GM19099 (cell line): ENCODE measurements around the gene TBC1D22A.

Experiments
- POLR2A ChIP-seq: IDR thresholded peaks from 3 replicates; pipeline ENCODE4 v1.6.1; 2011; ENCODE audit warnings: low read depth; ENCODE audit not compliant: insufficient read length; ENCODE audit errors: extremely low read depth

The TBC1D22A gene

DNA sequence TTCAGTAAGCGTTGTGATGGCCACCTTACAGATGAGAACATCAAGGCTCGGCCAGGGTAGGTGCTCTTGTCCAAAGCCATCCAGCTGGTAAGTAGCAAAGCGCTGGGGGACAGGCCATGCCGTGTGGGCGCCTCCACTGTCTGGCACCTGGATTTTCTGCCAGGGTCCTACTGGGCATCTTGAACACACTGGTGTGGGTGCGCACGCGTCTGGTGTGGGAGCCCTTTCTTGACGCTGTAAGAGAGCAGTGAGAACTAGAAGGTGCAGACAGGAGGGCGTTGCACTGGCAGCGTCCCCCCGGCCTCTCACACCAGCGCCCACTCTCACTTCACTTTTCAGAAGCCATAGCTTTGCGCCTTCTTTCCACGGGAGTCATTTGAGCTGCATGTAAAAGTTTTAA is 296.6 kb downstream of the TBC1D22A start:
- TF ChIP-seq POLR2A, result no peak

DNA sequence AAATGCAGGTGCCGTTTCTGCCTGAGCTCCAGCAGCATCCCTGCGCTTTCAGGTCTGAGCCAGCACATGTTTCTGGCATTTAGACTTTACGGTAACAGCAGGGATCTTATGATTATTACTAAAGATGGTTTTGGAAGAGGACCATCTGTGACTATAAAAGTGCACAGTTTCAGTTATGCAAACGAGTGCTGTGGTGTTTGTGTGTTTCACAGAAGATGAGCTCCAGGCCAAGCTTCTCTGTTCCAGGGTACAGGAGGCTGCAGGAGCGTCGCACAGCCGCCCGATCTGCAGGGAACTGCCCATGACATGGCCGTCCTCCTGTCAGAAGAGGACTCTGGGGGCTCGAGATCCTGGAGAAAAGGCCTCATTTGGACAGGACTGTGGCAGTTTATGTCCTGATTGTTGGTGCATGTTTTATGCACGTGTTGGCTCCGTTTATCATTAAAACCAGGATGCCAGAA is 297.3 kb downstream of the TBC1D22A start:
- TF ChIP-seq POLR2A, result no peak

- no peak for TF ChIP-seq POLR2A
These were observed 298.3 kb downstream of the TBC1D22A start for GRCh38 chr22:47060718-47061117.

DNA sequence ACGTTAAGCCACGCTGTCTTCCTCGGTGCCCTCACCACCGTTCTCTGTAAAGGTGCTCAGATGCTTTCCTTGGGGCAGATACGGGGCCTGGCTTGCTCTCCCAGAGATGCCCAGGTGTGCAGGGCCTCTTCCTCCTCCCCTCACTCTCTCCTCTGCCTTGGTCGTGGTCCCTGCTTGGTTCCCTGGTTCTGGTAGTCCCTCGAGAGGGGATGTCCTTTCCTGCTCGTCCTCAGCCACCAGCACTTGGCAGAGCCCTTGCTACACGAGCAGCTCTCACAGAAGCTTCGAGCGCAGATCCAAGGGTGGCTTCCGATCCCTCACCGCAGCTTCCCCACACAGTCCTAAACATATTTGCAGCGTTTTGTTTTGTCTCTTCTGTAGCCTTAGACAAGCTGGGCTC is 298.8 kb downstream of the TBC1D22A start:
- no peak for TF ChIP-seq POLR2A

GRCh38 chr22:47062126-47062525 is 299.7 kb downstream of the TBC1D22A start:
- TF ChIP-seq POLR2A, result no peak

GRCh38 chr22:47063071-47063509 is 300.6 kb downstream of the TBC1D22A start:
- no peak for TF ChIP-seq POLR2A

GRCh38 chr22:47063606-47064005 is 301.2 kb downstream of the TBC1D22A start:
- no peak for TF ChIP-seq POLR2A

DNA sequence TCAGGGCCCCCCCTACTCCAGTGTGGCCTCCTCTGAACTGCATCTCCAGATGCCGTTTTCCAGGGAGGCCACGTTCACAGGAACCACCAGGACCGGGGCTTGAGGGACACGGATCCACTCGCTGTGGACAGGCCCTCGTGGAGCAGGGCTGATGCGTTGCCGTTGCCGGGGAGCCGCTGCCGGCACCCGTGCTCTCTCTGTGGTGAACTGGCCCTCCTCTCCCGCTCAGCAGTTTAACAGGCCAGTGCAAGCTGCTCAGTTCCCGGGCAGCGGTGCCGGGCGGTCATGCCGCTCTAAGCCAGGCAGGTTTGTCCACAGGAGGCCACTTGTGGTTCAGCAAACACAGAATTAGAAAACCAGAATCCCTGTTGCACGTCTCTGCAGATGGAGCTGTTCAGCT is 301.6 kb downstream of the TBC1D22A start:
- TF ChIP-seq POLR2A, result no peak

DNA sequence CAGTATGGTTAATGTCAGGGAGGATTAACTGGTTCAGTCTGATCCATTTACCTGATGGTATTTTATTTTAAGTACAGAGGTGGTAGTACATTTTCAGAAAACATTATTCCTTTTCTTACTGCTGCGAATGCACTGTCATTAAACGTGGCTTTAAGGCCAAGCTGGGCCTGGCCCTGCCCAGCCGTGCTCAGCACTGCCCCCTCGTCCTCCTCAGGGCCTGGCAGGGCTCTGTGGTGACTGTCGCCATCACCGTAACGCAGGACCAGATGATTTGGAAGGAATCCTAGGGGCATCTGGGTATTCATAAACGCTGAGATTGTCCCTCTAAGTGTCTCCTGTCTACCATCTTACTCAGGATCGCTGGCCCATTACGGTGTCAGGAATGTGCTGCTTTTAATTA is 302.0 kb downstream of the TBC1D22A start:
- TF ChIP-seq POLR2A, result no peak

DNA sequence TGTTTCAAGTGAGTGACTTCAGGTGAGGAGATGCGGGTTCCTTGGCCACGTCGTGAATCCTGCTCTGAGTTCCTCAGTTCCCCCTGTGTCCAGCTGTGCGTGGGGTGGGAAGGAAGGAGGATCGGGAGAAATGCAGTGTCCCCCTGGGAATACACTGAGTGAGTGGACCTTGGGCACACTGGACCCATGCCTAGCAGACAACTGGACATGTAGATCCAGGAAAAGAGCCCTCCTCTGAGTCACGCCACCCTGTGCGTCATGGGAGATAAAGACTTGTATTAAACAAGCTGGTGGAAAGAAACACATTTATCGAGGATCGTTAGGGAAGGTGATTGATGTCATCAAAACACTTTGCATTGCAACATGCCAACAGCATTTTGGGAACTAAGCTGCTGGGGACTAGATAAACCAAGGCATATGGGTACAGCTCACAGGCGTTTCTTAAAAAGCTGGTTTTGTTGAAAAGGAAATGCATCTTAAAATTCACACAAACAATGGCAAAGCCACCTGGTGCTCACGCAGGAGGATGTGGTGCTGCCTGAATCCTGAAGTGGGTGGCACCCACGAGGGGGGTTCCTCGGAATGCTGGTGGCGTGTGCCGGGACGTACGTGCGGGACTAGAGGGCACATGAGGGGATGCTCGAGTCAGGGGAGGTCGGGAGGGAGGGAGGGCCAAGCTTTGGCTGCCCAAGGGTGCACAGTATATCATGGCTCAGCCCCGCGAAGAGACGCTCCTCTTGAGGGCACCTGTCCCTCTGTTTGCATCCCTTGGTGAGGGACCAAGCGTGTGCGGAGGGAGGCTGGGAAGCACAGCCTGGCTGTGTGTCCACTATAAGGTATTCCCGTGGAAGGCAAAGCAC is 303.5 kb downstream of the TBC1D22A start:
- no peak for TF ChIP-seq POLR2A

- TF ChIP-seq POLR2A, result no peak
These were observed 304.1 kb downstream of the TBC1D22A start for GRCh38 chr22:47066616-47066905.

DNA sequence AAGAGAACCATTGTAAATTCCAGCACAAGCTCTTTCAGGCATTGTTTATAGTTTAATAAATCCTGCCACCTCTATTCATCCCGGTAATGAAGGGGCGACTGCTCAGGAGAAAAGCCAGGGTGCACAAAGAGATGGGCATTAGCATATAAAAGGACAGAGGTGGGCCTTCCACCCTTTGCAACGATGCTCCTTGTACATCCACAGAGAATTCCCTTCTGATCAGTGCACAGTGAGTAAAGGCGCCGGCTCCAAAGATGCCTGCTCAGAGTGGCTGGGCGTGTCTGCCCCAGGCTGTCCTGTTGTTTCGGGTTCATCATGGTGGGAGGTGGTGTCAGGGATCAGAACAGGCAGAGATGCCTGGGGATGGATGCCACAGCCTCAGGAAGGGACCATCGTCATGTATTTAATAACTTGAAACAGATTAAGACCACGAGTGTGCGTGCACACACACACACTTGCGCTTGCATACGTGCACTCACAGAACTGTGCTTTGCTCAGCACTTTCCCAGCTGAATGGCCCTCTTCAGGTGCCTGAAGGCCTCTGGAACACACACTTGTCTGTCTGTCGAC is 305.0 kb downstream of the TBC1D22A start:
- TF ChIP-seq POLR2A, result no peak

- TF ChIP-seq POLR2A, result no peak
These were observed 305.6 kb downstream of the TBC1D22A start for GRCh38 chr22:47067911-47068625.

- no peak for TF ChIP-seq POLR2A
These were observed 306.2 kb downstream of the TBC1D22A start for GRCh38 chr22:47068626-47068996.

- TF ChIP-seq POLR2A, result no peak
These were observed 306.8 kb downstream of the TBC1D22A start for GRCh38 chr22:47069270-47069669.

DNA sequence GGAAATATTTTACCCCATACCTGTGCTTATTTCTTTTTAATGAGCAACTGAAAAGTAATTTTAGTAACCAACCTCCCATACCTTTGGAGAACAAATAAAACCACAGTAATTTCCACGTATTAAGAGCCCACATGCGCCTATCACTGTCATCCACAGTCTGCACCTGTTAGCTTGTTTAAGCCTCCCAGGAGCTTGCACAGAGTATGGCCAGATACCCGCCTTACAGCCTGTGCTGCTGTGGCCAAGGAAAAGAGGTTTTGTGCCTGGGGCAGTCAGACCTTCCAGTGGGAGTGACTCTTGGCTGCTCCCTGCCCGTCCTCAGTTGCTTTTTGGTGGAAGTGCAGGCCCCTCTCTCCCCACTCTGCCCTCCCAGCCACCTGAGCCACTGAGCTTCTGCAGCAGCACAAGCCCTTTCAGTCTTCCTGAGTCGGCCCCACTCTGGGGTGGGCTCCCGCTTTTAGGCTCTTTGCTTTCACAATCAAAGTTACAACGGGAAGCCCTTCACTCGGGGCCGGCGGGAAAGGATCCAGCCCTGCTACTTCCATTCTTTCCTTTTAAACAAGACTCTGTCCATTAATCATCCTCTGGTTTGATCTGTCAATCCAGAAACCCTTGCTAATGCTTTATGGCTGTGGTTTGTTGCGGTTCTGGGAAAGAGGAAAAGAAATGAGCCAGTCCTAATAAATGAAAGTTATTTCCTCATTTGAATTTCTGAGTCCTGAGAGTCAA is 308.8 kb downstream of the TBC1D22A start:
- TF ChIP-seq POLR2A, result no peak
